AG09309 (cell line): Measurements from ENCODE around the gene GNG7.

Source experiments
- DNase-seq: peaks from one replicate; pipeline ENCODE4 v3.0.0-alpha.2; 2010; ENCODE audit warnings: low read depth
- H3K4me3 ChIP-seq: 2 replicates; pipeline ENCODE4 v1.5.1; 2011; ENCODE audit warnings: mild to moderate bottlenecking, low read depth, low read length, moderate library complexity; ENCODE audit not compliant: control insufficient read depth
- CTCF ChIP-seq: IDR thresholded peaks from 2 replicates; pipeline ENCODE4 v1.5.1; 2011; ENCODE audit warnings: mild to moderate bottlenecking, low read depth, low read length, inconsistent platforms; ENCODE audit not compliant: insufficient read depth, control insufficient read depth; ENCODE audit errors: missing control alignments

Gene GNG7

DNA sequence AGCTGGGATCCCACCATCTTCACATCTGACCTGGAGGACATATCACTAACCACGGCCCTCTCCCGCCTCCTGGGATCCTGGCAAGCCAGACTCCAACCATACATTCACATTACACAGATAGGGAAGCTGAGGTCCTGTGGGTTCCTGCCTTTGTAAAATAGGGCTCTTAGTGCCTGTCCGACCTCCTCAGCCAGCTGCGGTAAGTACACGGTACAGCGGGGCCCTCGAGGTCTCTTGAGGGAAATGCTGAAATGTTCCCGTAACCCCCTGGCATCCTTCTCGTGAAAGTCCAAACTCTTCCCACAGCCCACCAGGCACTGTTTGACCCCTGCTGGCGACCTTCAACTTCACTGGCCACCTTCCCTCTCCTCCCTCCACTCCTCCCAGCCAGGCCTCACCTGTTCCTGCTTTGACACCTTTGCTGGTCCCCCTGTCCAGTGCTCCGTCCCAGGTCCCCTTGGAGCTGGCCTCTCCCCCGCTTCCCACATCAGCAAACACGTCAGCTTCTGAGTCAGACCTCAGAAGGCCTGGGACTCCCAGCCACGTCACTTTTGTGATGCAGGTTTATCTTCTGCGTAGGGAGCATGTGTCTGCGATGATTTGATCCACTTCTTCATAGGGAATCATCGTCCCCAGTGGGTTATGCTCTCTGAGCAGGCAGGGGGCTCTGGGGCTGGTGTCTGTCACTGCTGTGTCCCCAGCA, 8.8 kb upstream of the GNG7 start:
- no peak overlapping the region for H3K4me3 ChIP-seq
- no peak for TF ChIP-seq CTCF
- no peak for DNase-seq

DNA sequence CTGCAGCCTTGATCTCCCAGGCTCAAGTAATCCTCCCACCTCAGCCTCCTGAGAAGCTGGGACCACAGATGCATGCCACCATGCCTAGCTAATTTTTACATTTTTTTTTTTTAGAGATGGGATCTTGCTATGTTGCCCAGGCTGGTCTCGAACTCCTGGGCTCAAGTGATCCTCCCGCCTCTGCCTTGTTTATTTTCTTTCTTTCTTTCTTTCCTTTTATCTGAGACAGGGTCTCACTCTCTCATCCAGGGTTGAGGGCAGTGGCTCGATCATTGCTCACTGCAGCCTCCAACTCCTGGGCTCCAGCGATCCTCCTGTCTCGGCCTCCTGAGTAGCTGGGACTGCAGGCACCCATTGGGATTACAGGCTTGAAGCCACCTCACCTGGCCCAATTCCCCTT, 3.8 kb upstream of the GNG7 start:
- no peak for TF ChIP-seq CTCF
- H3K4me3 ChIP-seq, result no peak overlapping the region
- DNase-seq, result no peak

- no peak for TF ChIP-seq CTCF
- H3K4me3 ChIP-seq, result no peak overlapping the region
- no peak for DNase-seq
These were observed 1.3 kb upstream of the GNG7 start for GRCh38 chr19:2703691-2704216.

- H3K4me3 ChIP-seq, result no peak overlapping the region
- TF ChIP-seq CTCF, result no peak
- no peak for DNase-seq
These were observed 563 bp upstream of the GNG7 start for GRCh38 chr19:2703077-2703437.

DNA sequence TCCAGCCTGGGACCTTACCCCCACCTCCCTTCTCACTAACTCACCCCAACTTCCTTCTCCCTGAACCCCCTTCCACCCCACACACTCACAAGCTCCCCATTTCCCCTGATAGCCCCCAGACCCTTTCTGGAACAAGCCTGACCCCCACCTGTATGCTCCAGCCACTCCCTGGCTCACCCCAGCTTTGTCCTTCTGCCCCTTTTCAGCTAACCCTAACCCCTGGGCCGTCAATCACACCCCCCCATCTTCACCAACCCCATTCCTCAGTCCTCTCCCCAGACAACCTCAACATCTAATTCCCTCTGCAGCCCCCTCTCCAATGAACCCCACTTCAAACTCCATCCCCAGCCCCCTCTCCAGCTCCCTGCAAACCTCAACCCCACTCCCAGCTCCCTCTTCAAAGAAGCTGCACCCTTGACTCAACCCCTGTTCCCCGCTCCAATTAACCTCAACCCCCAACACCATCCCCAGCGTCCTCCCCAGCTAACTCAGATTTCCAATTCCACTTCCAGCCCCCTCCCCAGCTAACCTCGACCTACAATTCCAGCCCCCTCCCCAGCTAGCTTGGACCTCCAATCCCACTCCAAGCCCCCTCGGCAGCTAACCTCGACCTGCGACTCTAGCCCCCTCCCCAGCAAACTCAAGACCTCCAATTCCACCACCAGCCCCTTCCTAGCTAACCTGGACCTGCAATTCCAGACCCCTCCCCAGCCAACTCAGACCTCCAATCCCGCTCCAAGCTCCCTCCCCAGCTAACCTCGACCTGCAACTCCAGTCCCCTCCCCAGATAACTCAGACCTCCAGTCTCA, 929 bp downstream of the GNG7 start:
- no peak for DNase-seq
- TF ChIP-seq CTCF, result no peak
- H3K4me3 ChIP-seq, result no peak overlapping the region

GRCh38 chr19:2700660-2701360, 1.7 kb downstream of the GNG7 start:
- DNase-seq, result no peak
- no peak overlapping the region for H3K4me3 ChIP-seq
- no peak for TF ChIP-seq CTCF
